ENCODE results near the gene TUBB4B. TPM values are rescaled to one million over a fixed set of nuclear protein-coding genes. Genes with fewer than 3 reads are reported as not detected.
"Not testable (repeated sequence)": the region's sequence is repeated elsewhere in the genome, so short reads cannot be mapped to it uniquely, and the experiment has no call there.

TUBB4B gene
- polyA plus RNA-seq, 2 donors: 415 to 578 TPM

GRCh38 chr9:137236238-137236935 lies 4.7 kb upstream of the TUBB4B start:
- peaks cover 7 to 17% of the 10 kb centered on the region in 2 donors for H3K4me1 ChIP-seq (ENCODE audit: control insufficient read depth in 2 of 2, insufficient read depth in 2 of 2, low read length in 1 of 2)
- WGBS, 2 donors: 10 to 14% methylated on average over 28 to 31 of the region's 31 CpGs
- H3K9me3 ChIP-seq (ENCODE audit: control insufficient read depth in 2 of 2, insufficient read depth in 1 of 2, low read depth in 1 of 2, low read length in 1 of 2): no peaks in the 10 kb centered on the region
- H3K27ac ChIP-seq (ENCODE audit: low read depth in 2 of 2, low read length in 1 of 2): no peak overlapping the region
- no peaks in the 10 kb centered on the region for H3K27me3 ChIP-seq (ENCODE audit: control insufficient read depth in 1 of 2, insufficient read depth in 2 of 2, low read length in 2 of 2)
- H3K36me3 ChIP-seq (ENCODE audit: control insufficient read depth in 2 of 2, insufficient read depth in 2 of 2, low read length in 1 of 2): no peaks in the 10 kb centered on the region
- H3K4me3 ChIP-seq (ENCODE audit: low read depth in 1 of 2, low read length in 2 of 2): no peak overlapping the region

GRCh38 chr9:137236936-137237421 lies 4.1 kb upstream of the TUBB4B start:
- Histone ChIP-seq H3K9me3 (ENCODE audit: control insufficient read depth in 2 of 2, insufficient read depth in 1 of 2, low read depth in 1 of 2, low read length in 1 of 2) (no peaks in the 10 kb centered on the region), H3K27me3 (ENCODE audit: control insufficient read depth in 1 of 2, insufficient read depth in 2 of 2, low read length in 2 of 2) (no peaks in the 10 kb centered on the region), H3K4me3 (ENCODE audit: low read depth in 1 of 2, low read length in 2 of 2) (no peak overlapping the region), H3K36me3 (ENCODE audit: control insufficient read depth in 2 of 2, insufficient read depth in 2 of 2, low read length in 1 of 2) (no peaks in the 10 kb centered on the region), H3K27ac (ENCODE audit: low read depth in 2 of 2, low read length in 1 of 2) (no peak overlapping the region), H3K4me1 (ENCODE audit: control insufficient read depth in 2 of 2, insufficient read depth in 2 of 2, low read length in 1 of 2) (peaks cover 7 to 17% of the 10 kb centered on the region in 2 donors)
- WGBS, 2 donors: 46 to 48% methylated on average over 11 of the region's 11 CpGs

GRCh38 chr9:137237759-137238726 lies 3.0 kb upstream of the TUBB4B start:
- Histone ChIP-seq H3K36me3 (ENCODE audit: control insufficient read depth in 2 of 2, insufficient read depth in 2 of 2, low read length in 1 of 2) (peaks cover 0 to 8% of the 10 kb centered on the region in 2 donors), H3K27ac (ENCODE audit: low read depth in 2 of 2, low read length in 1 of 2) (peak overlapping the region in 1 of 2 donors; percentile 2), H3K4me1 (ENCODE audit: control insufficient read depth in 2 of 2, insufficient read depth in 2 of 2, low read length in 1 of 2) (peaks cover 7 to 24% of the 10 kb centered on the region in 2 donors), H3K27me3 (ENCODE audit: control insufficient read depth in 1 of 2, insufficient read depth in 2 of 2, low read length in 2 of 2) (no peaks in the 10 kb centered on the region), H3K4me3 (ENCODE audit: low read depth in 1 of 2, low read length in 2 of 2) (no peak overlapping the region), H3K9me3 (ENCODE audit: control insufficient read depth in 2 of 2, insufficient read depth in 1 of 2, low read depth in 1 of 2, low read length in 1 of 2) (no peaks in the 10 kb centered on the region)
- 55 to 72% methylated on average over 12 to 13 of the region's 13 CpGs for WGBS, 2 donors

- H3K27ac ChIP-seq (ENCODE audit: low read depth in 2 of 2, low read length in 1 of 2): peak overlapping the region; percentile 28 to 91
- 52 to 56% methylated on average over 27 of the region's 27 CpGs for WGBS, 2 donors
- not testable (repeated sequence) for H3K27me3 ChIP-seq (ENCODE audit: control insufficient read depth in 1 of 2, insufficient read depth in 2 of 2, low read length in 2 of 2); H3K9me3 ChIP-seq (ENCODE audit: control insufficient read depth in 2 of 2, insufficient read depth in 1 of 2, low read depth in 1 of 2, low read length in 1 of 2)
- peak overlapping the region in 1 of 2 donors; percentile 85 for H3K4me3 ChIP-seq (ENCODE audit: low read depth in 1 of 2, low read length in 2 of 2)
- peaks cover 7 to 40% of the 10 kb centered on the region in 2 donors for H3K4me1 ChIP-seq (ENCODE audit: control insufficient read depth in 2 of 2, insufficient read depth in 2 of 2, low read length in 1 of 2)
- peaks cover 0 to 18% of the 10 kb centered on the region in 2 donors for H3K36me3 ChIP-seq (ENCODE audit: control insufficient read depth in 2 of 2, insufficient read depth in 2 of 2, low read length in 1 of 2)
Measured at GRCh38 chr9:137239541-137240200, 1.4 kb upstream of the TUBB4B start.

GRCh38 chr9:137240318-137240840 lies 708 bp upstream of the TUBB4B start:
- Histone ChIP-seq H3K27ac (ENCODE audit: low read depth in 2 of 2, low read length in 1 of 2) (peak overlapping the region; percentile 91 to 94), H3K9me3 (ENCODE audit: control insufficient read depth in 2 of 2, insufficient read depth in 1 of 2, low read depth in 1 of 2, low read length in 1 of 2) (no peaks in the 10 kb centered on the region), H3K4me3 (ENCODE audit: low read depth in 1 of 2, low read length in 2 of 2) (peak overlapping the region; percentile 67 to 85), H3K27me3 (ENCODE audit: control insufficient read depth in 1 of 2, insufficient read depth in 2 of 2, low read length in 2 of 2) (no peaks in the 10 kb centered on the region), H3K4me1 (ENCODE audit: control insufficient read depth in 2 of 2, insufficient read depth in 2 of 2, low read length in 1 of 2) (peaks cover 7 to 45% of the 10 kb centered on the region in 2 donors), H3K36me3 (ENCODE audit: control insufficient read depth in 2 of 2, insufficient read depth in 2 of 2, low read length in 1 of 2) (peaks cover 0 to 18% of the 10 kb centered on the region in 2 donors)
- WGBS, 2 donors: 0 to 1% methylated on average over 38 to 58 of the region's 58 CpGs

GRCh38 chr9:137241490-137242268 lies 592 bp downstream of the TUBB4B start:
- Histone ChIP-seq H3K27me3 (ENCODE audit: control insufficient read depth in 1 of 2, insufficient read depth in 2 of 2, low read length in 2 of 2) (no peaks in the 10 kb centered on the region), H3K4me1 (ENCODE audit: control insufficient read depth in 2 of 2, insufficient read depth in 2 of 2, low read length in 1 of 2) (peaks cover 3 to 39% of the 10 kb centered on the region in 2 donors), H3K9me3 (ENCODE audit: control insufficient read depth in 2 of 2, insufficient read depth in 1 of 2, low read depth in 1 of 2, low read length in 1 of 2) (no peaks in the 10 kb centered on the region), H3K36me3 (ENCODE audit: control insufficient read depth in 2 of 2, insufficient read depth in 2 of 2, low read length in 1 of 2) (peaks cover 0 to 18% of the 10 kb centered on the region in 2 donors), H3K27ac (ENCODE audit: low read depth in 2 of 2, low read length in 1 of 2) (peak overlapping the region; percentile 98 to 100), H3K4me3 (ENCODE audit: low read depth in 1 of 2, low read length in 2 of 2) (peak overlapping the region; percentile 76 to 85)
- 1 to 2% methylated on average over 45 to 83 of the region's 83 CpGs for WGBS, 2 donors

GRCh38 chr9:137242269-137243203 lies 1.4 kb downstream of the TUBB4B start:
- Histone ChIP-seq H3K27me3 (ENCODE audit: control insufficient read depth in 1 of 2, insufficient read depth in 2 of 2, low read length in 2 of 2) (no peaks in the 10 kb centered on the region), H3K27ac (ENCODE audit: low read depth in 2 of 2, low read length in 1 of 2) (peak overlapping the region; percentile 98 to 100), H3K4me1 (ENCODE audit: control insufficient read depth in 2 of 2, insufficient read depth in 2 of 2, low read length in 1 of 2) (peaks cover 3 to 35% of the 10 kb centered on the region in 2 donors), H3K4me3 (ENCODE audit: low read depth in 1 of 2, low read length in 2 of 2) (peak overlapping the region; percentile 76 to 85), H3K9me3 (ENCODE audit: control insufficient read depth in 2 of 2, insufficient read depth in 1 of 2, low read depth in 1 of 2, low read length in 1 of 2) (no peaks in the 10 kb centered on the region), H3K36me3 (ENCODE audit: control insufficient read depth in 2 of 2, insufficient read depth in 2 of 2, low read length in 1 of 2) (peaks cover 0 to 18% of the 10 kb centered on the region in 2 donors)
- 63 to 64% methylated on average over 36 of the region's 36 CpGs for WGBS, 2 donors

- WGBS, 2 donors: 85% methylated on average over 17 to 18 of the region's 18 CpGs
- not testable (repeated sequence) for H3K9me3 ChIP-seq (ENCODE audit: control insufficient read depth in 2 of 2, insufficient read depth in 1 of 2, low read depth in 1 of 2, low read length in 1 of 2); H3K4me3 ChIP-seq (ENCODE audit: low read depth in 1 of 2, low read length in 2 of 2); H3K27ac ChIP-seq (ENCODE audit: low read depth in 2 of 2, low read length in 1 of 2); H3K27me3 ChIP-seq (ENCODE audit: control insufficient read depth in 1 of 2, insufficient read depth in 2 of 2, low read length in 2 of 2)
- Histone ChIP-seq H3K4me1 (ENCODE audit: control insufficient read depth in 2 of 2, insufficient read depth in 2 of 2, low read length in 1 of 2) (peaks cover 2 to 32% of the 10 kb centered on the region in 2 donors), H3K36me3 (ENCODE audit: control insufficient read depth in 2 of 2, insufficient read depth in 2 of 2, low read length in 1 of 2) (peaks cover 0 to 18% of the 10 kb centered on the region in 2 donors)
Measured at GRCh38 chr9:137243266-137243625, 2.2 kb downstream of the TUBB4B start.
